ENCODE measurements around the gene USP34.

GRCh38 chr2:61149074-61149473, 321.8 kb downstream of the USP34 start:
- TF ChIP-seq CTCF (IDR thresholded peaks at IDR 0.05; ENCODE audit: control extremely low read depth in 1 of 3, insufficient read depth in 1 of 3, low read depth in 1 of 3, low read length in 3 of 3), result no peak
- no peak for TF ChIP-seq BRCA1 (IDR thresholded peaks at IDR 0.05; ENCODE audit: low read depth, low read length)
- no peak for TF ChIP-seq RNF2 (IDR thresholded peaks at IDR 0.05; ENCODE audit: borderline replicate concordance, low read depth, low read length, missing control alignments, poor library complexity, severe bottlenecking)
- TF ChIP-seq ZNF274 (IDR thresholded peaks at IDR 0.05; ENCODE audit: borderline replicate concordance, extremely low read depth, low read length), result no peak

All from H1 (cell line).